Measurements from ENCODE around the gene TSPYL2. TPM values are rescaled to one million over a fixed set of nuclear protein-coding genes. Genes with fewer than 3 reads are reported as not detected.

The TSPYL2 gene
- total and polyA plus RNA-seq, 5 donors: 55.8 to 66.6 (median 60.7) TPM

DNA sequence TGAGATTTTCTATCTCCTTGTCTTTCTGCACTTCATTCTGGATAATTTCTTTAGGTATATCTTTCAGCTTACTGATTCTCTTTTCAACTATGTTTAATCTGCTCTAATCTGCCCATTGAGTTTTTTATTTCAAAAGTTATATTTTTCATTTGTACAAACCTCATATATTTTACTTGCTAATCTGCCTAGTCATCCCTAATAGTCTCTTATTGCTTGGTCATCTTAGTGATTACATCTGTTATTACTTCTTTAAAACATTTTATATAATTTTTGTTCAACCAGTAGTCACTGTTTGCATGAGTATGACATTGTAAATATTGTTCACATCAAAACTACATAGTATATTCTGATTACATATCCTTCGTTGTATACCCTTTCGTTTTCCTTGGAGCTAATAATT is 44.2 kb downstream of the TSPYL2 start:
- ATAC-seq (no peak), DNase-seq (no peak)
- Histone ChIP-seq H3K27ac (ENCODE audit: low read length) (no peak overlapping the region), H3K4me3 (ENCODE audit: low read length) (no peak overlapping the region), H3K4me1 (ENCODE audit: control insufficient read depth, insufficient read depth, low read length) (no peaks in the 10 kb centered on the region), H3K27me3 (ENCODE audit: control insufficient read depth, insufficient read depth) (no peaks in the 10 kb centered on the region), H3K9me3 (ENCODE audit: control insufficient read depth, low read length) (no peaks in the 10 kb centered on the region)
- intact Hi-C loops (cut with DNase I): no loop called here
- WGBS: 96% methylated on average over 2 of the region's 2 CpGs

DNA sequence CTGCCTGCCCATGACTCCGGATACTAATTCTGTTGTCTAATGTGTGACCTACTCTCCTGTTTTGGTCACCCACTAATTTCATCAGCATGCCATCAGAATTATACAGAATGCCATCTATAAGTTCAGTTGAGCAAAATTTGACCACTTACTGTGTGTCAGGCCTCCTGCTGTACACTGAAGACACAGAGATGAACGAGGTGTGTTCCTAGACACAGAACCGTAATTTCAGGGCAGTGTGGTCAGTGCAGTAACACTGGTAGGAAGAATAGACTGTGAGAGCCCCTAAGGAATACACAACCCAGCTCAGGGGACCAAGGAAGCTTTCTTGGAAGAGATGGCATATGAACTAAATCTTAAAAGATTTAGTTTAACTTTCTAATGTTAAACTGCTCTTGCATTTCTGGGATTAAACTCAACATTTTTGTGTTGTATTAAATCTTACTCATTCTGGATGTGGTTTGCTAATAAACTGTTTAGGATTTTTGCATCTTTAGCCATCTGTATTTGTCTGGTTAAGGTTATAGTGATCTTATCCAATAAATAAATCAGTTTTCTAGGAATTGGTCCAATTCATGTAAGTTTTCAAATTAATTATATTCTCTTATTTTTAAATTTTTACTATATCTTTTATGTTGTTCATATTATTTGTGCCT is 46.1 kb downstream of the TSPYL2 start:
- Histone ChIP-seq H3K4me1 (ENCODE audit: control insufficient read depth, insufficient read depth, low read length) (no peaks in the 10 kb centered on the region), H3K27ac (ENCODE audit: low read length) (no peak overlapping the region), H3K9me3 (ENCODE audit: control insufficient read depth, low read length) (no peaks in the 10 kb centered on the region), H3K4me3 (ENCODE audit: low read length) (no peak overlapping the region), H3K27me3 (ENCODE audit: control insufficient read depth, insufficient read depth) (no peaks in the 10 kb centered on the region)
- intact Hi-C loops (cut with DNase I): no loop called here
- ATAC-seq (no peak), DNase-seq (no peak)
- WGBS: 87% methylated on average over 3 of the region's 3 CpGs

DNA sequence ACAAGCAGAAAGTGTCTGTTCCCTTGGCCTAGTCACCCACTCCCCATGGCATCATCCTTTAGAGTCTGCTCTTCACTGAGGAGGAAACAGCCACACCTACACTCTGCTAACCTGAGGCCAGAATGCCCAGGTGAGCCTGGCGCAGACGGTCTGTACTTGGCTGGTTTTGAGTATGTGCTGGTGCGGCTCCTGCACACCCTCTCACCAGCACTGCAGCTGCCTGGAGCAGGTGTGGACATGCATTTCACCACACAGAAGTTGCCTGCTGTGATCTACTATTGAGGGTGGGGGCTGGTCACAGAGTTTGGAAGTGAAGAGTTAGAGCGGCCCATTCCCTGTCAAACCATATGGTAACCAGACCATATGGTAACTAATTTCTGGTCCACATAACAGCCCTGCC is 51.2 kb downstream of the TSPYL2 start:
- no peaks in the 10 kb centered on the region for H3K27me3 ChIP-seq (ENCODE audit: control insufficient read depth, insufficient read depth)
- 92% methylated on average over 4 of the region's 4 CpGs for WGBS
- DNase-seq: no peak
- H3K27ac ChIP-seq (ENCODE audit: low read length): no peak overlapping the region
- H3K9me3 ChIP-seq (ENCODE audit: control insufficient read depth, low read length): no peaks in the 10 kb centered on the region
- no peaks in the 10 kb centered on the region for H3K4me1 ChIP-seq (ENCODE audit: control insufficient read depth, insufficient read depth, low read length)
- no peak overlapping the region for H3K4me3 ChIP-seq (ENCODE audit: low read length)
- intact Hi-C loops (cut with DNase I): no loop called here
- ATAC-seq: no peak

DNA sequence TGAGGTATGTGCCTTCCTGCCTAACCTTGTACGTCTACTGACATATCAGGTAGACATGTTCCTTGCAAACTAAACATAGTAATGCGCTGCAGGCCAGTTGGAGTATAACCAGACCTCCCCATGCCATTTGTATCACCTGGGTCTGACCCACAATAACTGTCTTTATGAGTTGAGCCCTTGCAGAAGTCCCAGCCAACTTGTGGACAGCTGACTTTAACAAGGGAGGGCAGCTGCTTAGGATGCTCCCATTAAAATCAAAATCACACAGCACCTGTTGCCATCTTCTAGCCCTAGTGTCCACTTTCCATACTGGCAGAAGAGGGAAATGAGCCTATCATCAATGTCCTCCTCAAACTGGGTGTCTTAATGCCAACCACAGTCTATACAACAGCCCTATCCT is 53.4 kb downstream of the TSPYL2 start:
- DNase-seq (no peak), ATAC-seq (no peak)
- Histone ChIP-seq H3K9me3 (ENCODE audit: control insufficient read depth, low read length) (no peaks in the 10 kb centered on the region), H3K4me3 (ENCODE audit: low read length) (no peak overlapping the region), H3K27me3 (ENCODE audit: control insufficient read depth, insufficient read depth) (no peaks in the 10 kb centered on the region), H3K27ac (ENCODE audit: low read length) (no peak overlapping the region), H3K4me1 (ENCODE audit: control insufficient read depth, insufficient read depth, low read length) (no peaks in the 10 kb centered on the region)
- 98% methylated on average over 2 of the region's 2 CpGs for WGBS
- intact Hi-C loops (cut with DNase I): no loop called here

Other genes starting within 250 kb of the TSPYL2 start
- not detected for gene XAGE3, start 214.3 kb upstream of the TSPYL2 start, total RNA-seq
- gene XAGE3, start 214.3 kb upstream of the TSPYL2 start, polyA plus RNA-seq: not detected
- 10 to 100 TPM; 11.0 to 17.6 (median 15.4) TPM for gene FAM156B, start 185.0 kb upstream of the TSPYL2 start, total RNA-seq
- gene FAM156B, start 185.0 kb upstream of the TSPYL2 start, polyA plus RNA-seq: 18.1 TPM
- 10 to 100 TPM in 3 of 4 donors, 1 to 10 TPM in 1; 9.3 to 17.9 (median 12.9) TPM for gene FAM156A, start 123.8 kb upstream of the TSPYL2 start, total RNA-seq
- 8.2 TPM for gene FAM156A, start 123.8 kb upstream of the TSPYL2 start, polyA plus RNA-seq
- gene GPR173, start 33.6 kb upstream of the TSPYL2 start, total RNA-seq: 1 to 10 TPM; 2.2 to 2.9 (median 2.5) TPM
- 1.00 TPM for gene GPR173, start 33.6 kb upstream of the TSPYL2 start, polyA plus RNA-seq
- gene KANTR, start 11.8 kb downstream of the TSPYL2 start, total RNA-seq: 1 to 10 TPM; 5.1 to 6.7 (median 5.6) TPM
- gene KANTR, start 11.8 kb downstream of the TSPYL2 start, polyA plus RNA-seq: 4.4 TPM
- 10 to 100 TPM; 37.8 to 61.6 (median 47.7) TPM for gene KDM5C, start 142.8 kb downstream of the TSPYL2 start, total RNA-seq
- gene KDM5C, start 142.8 kb downstream of the TSPYL2 start, polyA plus RNA-seq: 23.4 TPM
- gene IQSEC2, start 199.2 kb downstream of the TSPYL2 start, total RNA-seq: 10 to 100 TPM; 11.6 to 15.3 (median 14.6) TPM
- gene IQSEC2, start 199.2 kb downstream of the TSPYL2 start, polyA plus RNA-seq: 15.1 TPM